Stimulated activated CD8-positive, alpha-beta memory T cell treated with anti-CD3 and anti-CD28 coated beads, Interleukin-12 subunit alpha, Interleukin-12 subunit beta, amount 100 ng/mL, for 24 hours (primary cell): ENCODE measurements around the gene ABHD18.

ENCODE experiments used
- DNase-seq: peaks from one replicate; pipeline ENCODE4 v3.0.0-alpha.2; 2020; ENCODE audit errors: extremely low read depth

ABHD18 gene

DNA sequence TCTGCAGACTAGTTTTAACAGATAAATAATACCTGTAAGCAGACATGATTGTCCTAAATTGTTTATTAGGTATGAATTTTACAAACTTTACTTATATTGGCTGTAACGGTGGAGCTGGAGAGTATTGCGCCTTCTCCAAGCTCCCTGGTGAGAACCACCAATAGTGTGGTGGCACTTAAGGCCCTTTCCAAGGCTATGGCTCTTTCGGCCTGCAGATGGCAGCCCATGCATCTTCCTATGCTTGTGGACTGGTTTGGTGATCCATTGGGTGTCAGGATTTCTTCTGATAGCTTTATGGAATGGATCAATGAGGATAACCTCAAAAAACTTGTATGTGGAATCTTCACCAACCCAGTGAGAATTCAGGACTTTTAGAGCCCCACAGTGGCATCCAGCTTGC, 103.7 kb downstream of the ABHD18 start:
- no peak for DNase-seq

- DNase-seq = no peak
Observed at GRCh38 chr4:128076464-128076863, 111.3 kb downstream of the ABHD18 start.
